ENCODE measurements around the gene TEX36.

GRCh38 chr10:125683821-125684220, 858 bp upstream of the TEX36 start:
- TF ChIP-seq EZH2 (IDR thresholded peaks at IDR 0.05; ENCODE audit: borderline replicate concordance, low read length) (no peak), CTCF (IDR thresholded peaks at IDR 0.05; ENCODE audit: low read length) (no peak)
